IPS-18a (cell line): ENCODE data around the gene PEX10.

Experiments
- H3K27ac ChIP-seq: one replicate; pipeline ENCODE4 v1.5.1; 2013; ENCODE audit warnings: low read length
- H3K27me3 ChIP-seq: one replicate; pipeline ENCODE4 v1.6.1; 2013; ENCODE audit warnings: mild to moderate bottlenecking, low read length; ENCODE audit not compliant: control insufficient read depth, insufficient read depth
- H3K36me3 ChIP-seq: one replicate; pipeline ENCODE4 v1.6.1; 2013; ENCODE audit warnings: low read depth, low read length; ENCODE audit not compliant: control insufficient read depth
- H3K4me1 ChIP-seq: one replicate; pipeline ENCODE4 v1.6.1; 2013; ENCODE audit warnings: low read depth, low read length; ENCODE audit not compliant: control insufficient read depth
- H3K4me3 ChIP-seq: one replicate; pipeline ENCODE4 v1.5.1; 2013; ENCODE audit warnings: low read length
- H3K9ac ChIP-seq: one replicate; pipeline ENCODE4 v1.6.1; 2013; ENCODE audit warnings: mild to moderate bottlenecking, low read length, moderate library complexity
- H3K9me3 ChIP-seq: one replicate; pipeline ENCODE4 v1.6.1; 2013; ENCODE audit warnings: low read depth, low read length; ENCODE audit not compliant: control insufficient read depth

Gene PEX10

DNA sequence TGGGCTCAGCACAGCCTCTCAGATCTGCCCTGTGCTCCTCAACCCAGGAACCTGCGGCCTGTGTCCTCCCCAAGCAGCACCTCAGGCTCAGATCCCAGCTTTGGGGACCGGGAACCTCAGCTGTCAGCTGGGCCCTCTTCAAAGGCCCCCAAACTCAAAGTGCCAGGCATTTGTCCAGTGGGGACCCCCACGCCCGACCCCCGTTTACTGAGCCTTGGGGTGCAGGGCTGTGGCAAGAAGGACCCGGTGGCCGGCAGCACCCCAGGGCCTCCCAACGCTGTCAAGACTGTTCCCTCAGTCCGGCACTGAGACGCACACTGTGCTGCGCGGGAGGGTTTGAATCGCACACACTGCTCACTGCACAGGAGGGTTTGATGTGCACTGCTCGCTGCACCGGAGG lies 56.0 kb downstream of the PEX10 start:
- no peaks in the 10 kb centered on the region for H3K36me3 ChIP-seq

GRCh38 chr1:2355373-2356261 lies 56.7 kb downstream of the PEX10 start:
- H3K9ac ChIP-seq = no peak overlapping the region
- no peak overlapping the region for H3K4me3 ChIP-seq
- no peaks in the 10 kb centered on the region for H3K27me3 ChIP-seq
- H3K9me3 ChIP-seq = no peaks in the 10 kb centered on the region
- no peaks in the 10 kb centered on the region for H3K4me1 ChIP-seq
- H3K27ac ChIP-seq = no peak overlapping the region
- no peaks in the 10 kb centered on the region for H3K36me3 ChIP-seq

More for the DNA sequence above, 56.0 kb downstream of the PEX10 start:
- no peaks in the 10 kb centered on the region for H3K27me3 ChIP-seq
- no peak overlapping the region for H3K4me3 ChIP-seq
- H3K9me3 ChIP-seq = no peaks in the 10 kb centered on the region
- H3K4me1 ChIP-seq = no peaks in the 10 kb centered on the region
- no peak overlapping the region for H3K27ac ChIP-seq
- no peak overlapping the region for H3K9ac ChIP-seq

DNA sequence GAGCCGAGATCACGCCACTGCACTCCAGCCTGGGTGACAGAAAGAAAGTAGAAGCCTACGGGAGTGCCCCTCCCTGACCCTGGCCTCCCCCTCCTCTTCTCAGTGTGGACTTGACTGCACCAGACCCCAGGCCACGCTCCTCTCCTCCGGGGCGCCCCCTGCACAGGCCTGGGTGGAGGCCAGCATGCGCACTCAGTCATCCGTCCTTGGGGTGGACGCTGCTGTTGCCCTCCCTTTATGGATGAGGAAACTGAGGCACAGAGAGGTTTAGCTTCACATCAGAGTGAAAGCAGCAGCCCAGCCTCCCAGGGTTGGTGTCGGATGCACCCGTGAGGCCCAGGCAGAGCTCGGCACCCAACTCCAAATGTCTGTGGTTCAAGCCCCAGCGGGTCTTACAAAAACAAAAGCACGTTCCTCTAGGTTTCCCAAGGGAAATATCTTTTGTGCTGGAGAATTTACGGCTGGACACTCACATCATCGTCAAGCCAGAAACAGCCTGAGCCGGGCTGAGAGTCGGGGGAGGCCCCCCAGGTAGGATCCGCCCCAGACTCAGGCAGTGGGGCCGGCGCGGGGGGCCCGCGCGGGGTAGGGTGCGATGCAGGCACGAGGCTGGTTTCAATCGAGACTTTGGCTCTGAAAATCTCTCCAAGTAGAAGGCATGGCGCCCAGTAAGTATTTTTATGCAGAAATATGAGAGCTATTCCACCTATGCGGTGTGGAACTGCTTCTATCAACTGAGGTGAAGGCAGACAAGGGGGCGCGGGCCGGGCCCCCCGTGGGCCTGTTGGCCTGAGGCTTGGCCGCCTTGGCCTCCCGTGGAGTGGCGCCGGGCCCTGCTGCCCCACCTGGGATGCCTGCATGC lies 57.6 kb downstream of the PEX10 start:
- no peaks in the 10 kb centered on the region for H3K9me3 ChIP-seq
- no peak overlapping the region for H3K4me3 ChIP-seq
- H3K27ac ChIP-seq = no peak overlapping the region
- no peaks in the 10 kb centered on the region for H3K36me3 ChIP-seq
- no peak overlapping the region for H3K9ac ChIP-seq
- H3K27me3 ChIP-seq = no peaks in the 10 kb centered on the region
- no peaks in the 10 kb centered on the region for H3K4me1 ChIP-seq
